IMR-90 (cell line): ENCODE measurements around the gene TIGD4. TPM values are rescaled to one million over a fixed set of nuclear protein-coding genes. Genes with fewer than 3 reads are reported as not detected.

ENCODE experiments used
- ATAC-seq: fragments of 200-7000 bp; cut with Tn5 transposase; 2 replicates; pipeline ENCODE4 v1.9.1; 2020; ENCODE audit warnings: low read depth, mild to moderate bottlenecking, moderate library complexity
- BruUV-seq: library from RNA; stranded (reverse); fragments of 400-500 nt; replicated peaks from 2 replicates; lab custom pipeline; 2021; lab: Mats Ljungman, UMichigan
- CTCF ChIA-PET: fragments of 300-600 bp; formaldehyde crosslinking; extraction: SDS; loops from one replicate; lab custom pipeline; 2021; ENCODE audit warnings: antibody characterized with exemption; lab: Yijun Ruan, JAX
- POLR2A ChIA-PET: fragments of 300-600 bp; sonication (Branson Sonifier 250); formaldehyde crosslinking; loops from one replicate; lab custom pipeline; 2022; ENCODE audit warnings: antibody characterized with exemption; ENCODE audit not compliant: unreplicated experiment; lab: Charles Lee
- DNase-seq: peaks from one replicate; pipeline ENCODE4 v3.0.0; 2013
- H2AFZ ChIP-seq: replicated peaks from 2 replicates; pipeline ENCODE3; 2013; ENCODE audit warnings: low read length, mild to moderate bottlenecking; ENCODE audit not compliant: poor library complexity
- H2AK5ac ChIP-seq: 2 replicates; pipeline ENCODE4 v1.6.1; 2013; ENCODE audit warnings: low read depth, low read length, inconsistent platforms
- H2AK9ac ChIP-seq: replicated peaks from 2 replicates; pipeline ENCODE3; 2013; ENCODE audit warnings: mild to moderate bottlenecking, low read depth, low read length, moderate library complexity; ENCODE audit not compliant: poor library complexity
- H2BK120ac ChIP-seq: 2 replicates; pipeline ENCODE4 v1.6.1; 2013; ENCODE audit warnings: low read depth, low read length, inconsistent platforms
- H2BK15ac ChIP-seq: 3 replicates; pipeline ENCODE4 v1.6.1; 2013; ENCODE audit warnings: low read depth, low read length, inconsistent platforms
- H2BK20ac ChIP-seq: 2 replicates; pipeline ENCODE4 v1.6.1; 2013; ENCODE audit warnings: low read depth, mild to moderate bottlenecking, inconsistent platforms, low read length, moderate library complexity
- H2BK5ac ChIP-seq: 2 replicates; pipeline ENCODE4 v1.6.1; 2013; ENCODE audit warnings: mild to moderate bottlenecking, low read depth, low read length, inconsistent platforms; ENCODE audit not compliant: poor library complexity, severe bottlenecking
- H3K14ac ChIP-seq: replicated peaks from 2 replicates; pipeline ENCODE4 v1.6.1; 2013; ENCODE audit warnings: low read depth, low read length, inconsistent platforms
- H3K18ac ChIP-seq: 2 replicates; pipeline ENCODE4 v1.6.1; 2013; ENCODE audit warnings: low read depth, low read length, control low read depth
- H3K23ac ChIP-seq: 2 replicates; pipeline ENCODE4 v1.6.1; 2013; ENCODE audit warnings: low read depth, low read length, inconsistent platforms
- H3K27ac ChIP-seq: 2 replicates; pipeline ENCODE4 v1.5.1; 2013; ENCODE audit warnings: mild to moderate bottlenecking, control low read depth, low read length; ENCODE audit not compliant: insufficient read depth
- H3K27me3 ChIP-seq: 2 replicates; pipeline ENCODE4 v1.6.1; 2013; ENCODE audit warnings: low read length; ENCODE audit not compliant: control insufficient read depth, insufficient read depth
- H3K36me3 ChIP-seq: 2 replicates; pipeline ENCODE4 v1.6.1; 2013; ENCODE audit warnings: low read length, mixed read lengths; ENCODE audit not compliant: control insufficient read depth, insufficient read depth
- H3K4ac ChIP-seq: 2 replicates; pipeline ENCODE4 v1.6.1; 2013; ENCODE audit warnings: low read depth, low read length, inconsistent platforms
- H3K4me1 ChIP-seq: 2 replicates; pipeline ENCODE4 v1.6.1; 2013; ENCODE audit warnings: low read length, mixed read lengths; ENCODE audit not compliant: control insufficient read depth, insufficient read depth
- H3K4me2 ChIP-seq: 2 replicates; pipeline ENCODE4 v1.6.1; 2013; ENCODE audit warnings: low read depth, mild to moderate bottlenecking, control low read depth, low read length, moderate library complexity
- H3K4me3 ChIP-seq: 2 replicates; pipeline ENCODE4 v1.5.1; 2013; ENCODE audit warnings: low read depth, mild to moderate bottlenecking, control low read depth, low read length, moderate library complexity; ENCODE audit not compliant: insufficient read depth
- H3K56ac ChIP-seq: 2 replicates; pipeline ENCODE4 v1.6.1; 2013; ENCODE audit warnings: low read length, inconsistent platforms; ENCODE audit not compliant: insufficient read depth; ENCODE audit errors: extremely low read depth
- H3K79me1 ChIP-seq, 2 experiments: 2 replicates each; pipeline ENCODE4 v1.6.1; 2013; ENCODE audit warnings: low read length in 2 of 2, inconsistent platforms in 1 of 2, low read depth in 1 of 2
- H3K9ac ChIP-seq: 2 replicates; pipeline ENCODE4 v1.6.1; 2013; ENCODE audit warnings: low read depth, low read length, control low read depth
- H3K9me1 ChIP-seq: 2 replicates; pipeline ENCODE4 v1.6.1; 2013; ENCODE audit warnings: low read length, inconsistent platforms; ENCODE audit not compliant: insufficient read depth
- H3K9me3 ChIP-seq: 2 replicates; pipeline ENCODE4 v1.6.1; 2013; ENCODE audit warnings: low read length; ENCODE audit not compliant: control insufficient read depth, insufficient read depth
- H4K20me1 ChIP-seq: 2 replicates; pipeline ENCODE4 v1.6.1; 2013; ENCODE audit warnings: low read length, inconsistent platforms; ENCODE audit not compliant: insufficient read depth
- H4K5ac ChIP-seq: 2 replicates; pipeline ENCODE4 v1.6.1; 2013; ENCODE audit warnings: mild to moderate bottlenecking, low read depth, low read length, control low read depth
- H4K8ac ChIP-seq, 2 experiments: 2 replicates each; pipeline ENCODE4 v1.6.1; 2013; ENCODE audit warnings: low read depth in 2 of 2, low read length in 2 of 2, control low read depth in 1 of 2, inconsistent platforms in 1 of 2
- H4K91ac ChIP-seq: 2 replicates; pipeline ENCODE4 v1.6.1; 2013; ENCODE audit warnings: low read depth, low read length, inconsistent platforms; ENCODE audit not compliant: insufficient read depth
- CEBPB ChIP-seq: IDR thresholded peaks from 2 replicates; pipeline ENCODE4 v1.6.1; 2012; ENCODE audit warnings: low read depth, low read length, improper control_type of control experiment
- CHD1 ChIP-seq: IDR thresholded peaks from 2 replicates; pipeline ENCODE4 v1.6.1; 2012; ENCODE audit warnings: low read depth, low read length, improper control_type of control experiment
- MAFK ChIP-seq: IDR thresholded peaks from 2 replicates; pipeline ENCODE4 v1.6.1; 2012; ENCODE audit warnings: low read depth, low read length, improper control_type of control experiment
- WGBS, 2 experiments: methylation state at CpG; one replicate each; pipeline versions ENCODE4 v1.1.5 to v1.1.7; 2013; ENCODE audit warnings: missing lambda C conversion rate in 2 of 2; ENCODE audit not compliant: insufficient read length in 1 of 2; ENCODE audit errors: extremely low coverage in 2 of 2; 5-methylcytosine and 5-hydroxymethylcytosine counted together
- dilution Hi-C: fragments of 300-500 bp; cut with HindIII; formaldehyde crosslinking; loops from one replicate; pipeline ENCODE4 v1.14.3; 2018; ENCODE audit warnings: low sequenced_read_pairs; ENCODE audit not compliant: unreplicated experiment
- in situ Hi-C: fragments of 300-500 bp; cut with MboI; formaldehyde crosslinking; loops from 3 replicates; pipeline ENCODE4 v1.14.3; 2019; ENCODE audit warnings: low sequenced_read_pairs, inconsistent platforms, mixed read lengths
- intact Hi-C: fragments of 100-400 bp; cut with micrococcal nuclease; formaldehyde crosslinking; loops from 2 replicates; pipeline ENCODE4 v1.10.0; 2022
- polyA plus RNA-seq, 3 experiments: library from polyadenylated mRNA; depleted of rRNA; stranded (reverse); fragments of >200 nt; gene quantifications; 2 replicates each; pipeline ENCODE4 v1.2.3, GENCODE V29; 2012; ENCODE audit warnings: low replicate concordance in 1 of 3
- total RNA-seq: library from RNA; depleted of rRNA; stranded (reverse); fragments of >200 nt; gene quantifications from 2 replicates; pipeline ENCODE4 v1.2.3, GENCODE V29; 2012
- TF ChIP-seq, protein P1 (sequence below): conservative IDR thresholded peaks from 2 replicates; pipeline ENCODE4 v1.5.1; 2012; ENCODE audit warnings: mild to moderate bottlenecking, low read depth, low read length, improper control_type of control experiment

TIGD4 gene
- total and polyA plus RNA-seq, 2 of the 4 experiments (the other 2 are of a cell fraction): 0.03 TPM; not detected in 1

DNA sequence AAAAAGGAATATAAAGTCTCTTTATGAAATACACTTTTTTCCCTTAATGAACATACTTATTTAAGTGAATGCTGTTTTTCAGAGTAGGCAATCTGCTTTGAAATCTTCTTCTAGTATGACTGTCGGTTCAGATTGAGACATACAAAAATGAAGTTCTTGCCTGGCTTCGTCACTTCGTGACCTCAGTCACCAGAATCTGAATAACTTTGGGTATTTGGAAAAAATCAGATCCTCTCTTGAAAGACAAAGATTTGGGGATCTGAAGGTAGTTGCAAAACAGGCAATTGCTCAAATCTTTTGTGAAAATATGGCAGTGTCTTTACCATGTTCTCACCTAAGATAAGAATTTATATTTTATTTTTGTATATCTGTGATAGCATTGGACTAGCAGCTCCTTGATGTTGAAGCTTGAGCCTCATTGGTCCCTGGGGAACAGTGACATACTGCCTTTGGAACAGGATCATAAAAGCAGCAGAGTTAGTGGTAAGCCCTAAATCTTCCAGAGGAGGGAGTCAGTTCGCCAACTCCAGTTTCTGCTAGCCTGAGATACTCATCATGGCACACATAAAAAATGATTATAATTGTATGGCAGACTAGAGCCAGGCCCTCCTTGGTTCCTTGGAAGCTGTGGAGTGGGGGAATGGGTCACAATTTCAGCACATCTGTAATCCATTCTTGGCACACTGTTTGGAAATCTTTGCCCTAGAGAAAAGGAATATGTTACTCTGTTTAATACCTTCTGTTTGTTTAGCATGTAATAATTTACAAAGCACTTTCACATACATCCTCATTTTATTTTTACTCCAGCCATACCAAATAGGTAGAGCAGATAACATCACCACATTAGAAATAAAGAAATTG is 5.2 kb upstream of the TIGD4 start:
- no peak overlapping the region for H2BK120ac ChIP-seq
- H3K36me3 ChIP-seq: peaks cover 7% of the 10 kb centered on the region; the same call in 1 of the 2 replicates
- no peak overlapping the region for H4K5ac ChIP-seq
- dilution Hi-C loops: no loop called here
- no peak overlapping the region for H3K14ac ChIP-seq
- POLR2A ChIA-PET: no interaction called here
- CTCF ChIA-PET: interaction anchor here (0.6 kb wide), 1 partner anchor 9 kb away, joined by 3 read pairs; no protein-coding TSS in a partner anchor
- intact Hi-C loops: loop anchor here (5.0 kb wide), 2 partner anchors 153 to 298 kb away; partner anchors contain the start of gene FHDC1
- H3K4me3 ChIP-seq: no peak overlapping the region
- no peak overlapping the region for H3K18ac ChIP-seq
- H3K56ac ChIP-seq: no peak overlapping the region
- H3K4ac ChIP-seq: no peak overlapping the region
- in situ Hi-C loops: no loop called here
- BruUV-seq: no TSS peak
- peaks cover 2% of the 10 kb centered on the region for H3K9me1 ChIP-seq
- H3K4me2 ChIP-seq: no peak overlapping the region
- no peaks in the 10 kb centered on the region for H3K4me1 ChIP-seq
- peaks cover 9 to 43% of the 10 kb centered on the region in 2 experiments; a peak in 3 of 4 replicates for H3K79me1 ChIP-seq
- no peak overlapping the region for H4K8ac ChIP-seq
- no peak overlapping the region for H2BK15ac ChIP-seq
- H2BK20ac ChIP-seq: no peak overlapping the region
- H3K23ac ChIP-seq: no peak overlapping the region
- no peak overlapping the region for H2AFZ ChIP-seq
- no peak overlapping the region for H2AK9ac ChIP-seq
- H3K9me3 ChIP-seq: no peaks in the 10 kb centered on the region
- H3K9ac ChIP-seq: no peak overlapping the region
- peak; percentile 40 for DNase-seq
- peaks cover 9% of the 10 kb centered on the region; the same call in 1 of the 2 replicates for H4K20me1 ChIP-seq
- no peaks in the 10 kb centered on the region for H3K27me3 ChIP-seq
- WGBS, 2 experiments: 100% methylated on average over 2 of the region's 4 CpGs; no CpG with 5 or more reads in 1 of the 2 experiments
- no peak for ATAC-seq
- TF ChIP-seq MAFK (no peak), CEBPB (no peak), CHD1 (no peak)
- TF ChIP-seq, protein P1, sequence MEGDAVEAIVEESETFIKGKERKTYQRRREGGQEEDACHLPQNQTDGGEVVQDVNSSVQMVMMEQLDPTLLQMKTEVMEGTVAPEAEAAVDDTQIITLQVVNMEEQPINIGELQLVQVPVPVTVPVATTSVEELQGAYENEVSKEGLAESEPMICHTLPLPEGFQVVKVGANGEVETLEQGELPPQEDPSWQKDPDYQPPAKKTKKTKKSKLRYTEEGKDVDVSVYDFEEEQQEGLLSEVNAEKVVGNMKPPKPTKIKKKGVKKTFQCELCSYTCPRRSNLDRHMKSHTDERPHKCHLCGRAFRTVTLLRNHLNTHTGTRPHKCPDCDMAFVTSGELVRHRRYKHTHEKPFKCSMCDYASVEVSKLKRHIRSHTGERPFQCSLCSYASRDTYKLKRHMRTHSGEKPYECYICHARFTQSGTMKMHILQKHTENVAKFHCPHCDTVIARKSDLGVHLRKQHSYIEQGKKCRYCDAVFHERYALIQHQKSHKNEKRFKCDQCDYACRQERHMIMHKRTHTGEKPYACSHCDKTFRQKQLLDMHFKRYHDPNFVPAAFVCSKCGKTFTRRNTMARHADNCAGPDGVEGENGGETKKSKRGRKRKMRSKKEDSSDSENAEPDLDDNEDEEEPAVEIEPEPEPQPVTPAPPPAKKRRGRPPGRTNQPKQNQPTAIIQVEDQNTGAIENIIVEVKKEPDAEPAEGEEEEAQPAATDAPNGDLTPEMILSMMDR: peak; percentile 18; the same call in 1 of the 2 replicates
- no peak overlapping the region for H2AK5ac ChIP-seq
- H4K91ac ChIP-seq: no peak overlapping the region
- H3K27ac ChIP-seq: no peak overlapping the region
- no peak overlapping the region for H2BK5ac ChIP-seq
